Measurements from ENCODE around the gene TMEM52. TPM values are rescaled to one million over a fixed set of nuclear protein-coding genes. Genes with fewer than 3 reads are reported as not detected.

The TMEM52 gene
- total RNA-seq, 4 donors from 2014 or later: 1.4 to 6.3 (median 4.2) TPM; not detected in 1

GRCh38 chr1:1941868-1942752, 23.0 kb upstream of the TMEM52 start:
- DNase-seq (ENCODE audit: extremely low spot score): no peak
- intact Hi-C loops (cut with DNase I): no loop called here
- H3K36me3 ChIP-seq: no peaks in the 10 kb centered on the region
- H3K4me3 ChIP-seq: no peak overlapping the region
- no peaks in the 10 kb centered on the region for H3K9me3 ChIP-seq
- TF ChIP-seq POLR2A (IDR thresholded peaks at IDR 0.05; ENCODE audit: low read depth) (no peak), CTCF (IDR thresholded peaks at IDR 0.05) (no peak), POLR2AphosphoS5 (IDR thresholded peaks at IDR 0.05) (no peak), EP300 (IDR thresholded peaks at IDR 0.05) (no peak)
- H3K4me1 ChIP-seq: peaks cover 3 to 20% (median 17%) of the 10 kb centered on the region in 4 donors
- no peak overlapping the region for H3K27ac ChIP-seq (replicated peaks in 1 of 4)
- H3K27me3 ChIP-seq: peaks cover 0 to 73% (median 0%) of the 10 kb centered on the region in 4 donors
- 80% methylated on average over 23 of the region's 39 CpGs for WGBS

DNA sequence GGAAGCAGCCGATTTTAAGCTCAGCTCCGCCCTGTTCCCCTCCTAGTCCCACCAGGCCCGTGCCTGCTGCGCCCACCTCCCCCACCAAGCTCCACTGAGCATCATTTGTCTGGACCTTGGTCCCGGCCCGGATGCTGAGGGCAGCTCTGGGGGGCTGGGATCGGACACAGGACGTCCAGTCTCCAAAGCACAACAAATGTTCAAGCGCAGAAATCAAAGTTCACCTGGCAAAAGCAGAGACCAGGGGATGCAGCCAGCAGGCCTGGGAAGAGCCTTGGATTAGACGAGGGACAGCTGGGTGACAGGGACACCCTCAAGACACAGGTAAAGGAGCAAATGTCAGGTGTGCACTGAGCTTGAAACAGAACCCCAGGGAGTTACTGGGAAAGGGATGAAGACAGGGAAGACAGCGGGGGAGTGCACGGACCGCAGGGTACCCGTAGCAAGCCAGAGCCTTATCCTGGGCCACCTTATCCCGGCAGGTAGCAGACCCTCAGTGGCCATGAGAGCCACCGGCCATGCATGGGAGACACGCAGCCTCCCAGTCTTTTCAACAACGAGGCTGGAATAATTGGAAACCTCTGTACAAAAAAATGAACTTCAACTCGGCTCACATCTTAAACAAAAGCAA, 22.2 kb upstream of the TMEM52 start:
- intact Hi-C loops (cut with DNase I): no loop called here
- peaks cover 0 to 66% (median 0%) of the 10 kb centered on the region in 4 donors for H3K27me3 ChIP-seq
- H3K4me3 ChIP-seq: no peak overlapping the region
- DNase-seq (ENCODE audit: extremely low spot score): no peak
- no peak overlapping the region for H3K27ac ChIP-seq (replicated peaks in 1 of 4)
- no peaks in the 10 kb centered on the region for H3K9me3 ChIP-seq
- 60% methylated on average over 18 of the region's 19 CpGs for WGBS
- peaks cover 3 to 12% (median 10%) of the 10 kb centered on the region in 4 donors for H3K4me1 ChIP-seq
- TF ChIP-seq CTCF (IDR thresholded peaks at IDR 0.05) (no peak), POLR2AphosphoS5 (IDR thresholded peaks at IDR 0.05) (no peak), POLR2A (IDR thresholded peaks at IDR 0.05; ENCODE audit: low read depth) (no peak), EP300 (IDR thresholded peaks at IDR 0.05) (no peak)
- no peaks in the 10 kb centered on the region for H3K36me3 ChIP-seq

DNA sequence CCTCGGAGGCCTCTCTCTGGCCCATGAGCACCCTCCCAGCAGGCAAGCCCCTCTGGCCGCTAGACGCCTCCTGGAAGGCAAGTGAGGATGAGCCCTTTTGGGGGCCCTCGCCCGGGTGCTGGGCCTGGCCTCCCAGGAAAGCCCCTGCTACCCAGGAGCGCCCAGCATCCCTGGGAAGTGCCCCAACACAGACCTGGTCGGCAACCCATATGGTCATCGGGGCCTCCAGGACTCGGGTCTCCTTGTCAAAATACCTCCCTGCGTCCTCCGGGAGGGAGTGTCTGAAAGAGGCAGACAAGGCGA, 21.0 kb upstream of the TMEM52 start:
- Histone ChIP-seq H3K4me3 (no peak overlapping the region), H3K27me3 (peaks cover 0 to 56% (median 0%) of the 10 kb centered on the region in 4 donors), H3K9me3 (no peaks in the 10 kb centered on the region), H3K4me1 (peaks cover 3 to 12% (median 8%) of the 10 kb centered on the region in 4 donors), H3K27ac (replicated peaks in 1 of 4) (no peak overlapping the region), H3K36me3 (no peaks in the 10 kb centered on the region)
- DNase-seq (ENCODE audit: extremely low spot score): no peak
- intact Hi-C loops (cut with DNase I): no loop called here
- WGBS: 90% methylated on average over 4 of the region's 12 CpGs
- TF ChIP-seq EP300 (IDR thresholded peaks at IDR 0.05) (no peak), POLR2AphosphoS5 (IDR thresholded peaks at IDR 0.05) (no peak), POLR2A (IDR thresholded peaks at IDR 0.05; ENCODE audit: low read depth) (no peak), CTCF (IDR thresholded peaks at IDR 0.05) (no peak)

DNA sequence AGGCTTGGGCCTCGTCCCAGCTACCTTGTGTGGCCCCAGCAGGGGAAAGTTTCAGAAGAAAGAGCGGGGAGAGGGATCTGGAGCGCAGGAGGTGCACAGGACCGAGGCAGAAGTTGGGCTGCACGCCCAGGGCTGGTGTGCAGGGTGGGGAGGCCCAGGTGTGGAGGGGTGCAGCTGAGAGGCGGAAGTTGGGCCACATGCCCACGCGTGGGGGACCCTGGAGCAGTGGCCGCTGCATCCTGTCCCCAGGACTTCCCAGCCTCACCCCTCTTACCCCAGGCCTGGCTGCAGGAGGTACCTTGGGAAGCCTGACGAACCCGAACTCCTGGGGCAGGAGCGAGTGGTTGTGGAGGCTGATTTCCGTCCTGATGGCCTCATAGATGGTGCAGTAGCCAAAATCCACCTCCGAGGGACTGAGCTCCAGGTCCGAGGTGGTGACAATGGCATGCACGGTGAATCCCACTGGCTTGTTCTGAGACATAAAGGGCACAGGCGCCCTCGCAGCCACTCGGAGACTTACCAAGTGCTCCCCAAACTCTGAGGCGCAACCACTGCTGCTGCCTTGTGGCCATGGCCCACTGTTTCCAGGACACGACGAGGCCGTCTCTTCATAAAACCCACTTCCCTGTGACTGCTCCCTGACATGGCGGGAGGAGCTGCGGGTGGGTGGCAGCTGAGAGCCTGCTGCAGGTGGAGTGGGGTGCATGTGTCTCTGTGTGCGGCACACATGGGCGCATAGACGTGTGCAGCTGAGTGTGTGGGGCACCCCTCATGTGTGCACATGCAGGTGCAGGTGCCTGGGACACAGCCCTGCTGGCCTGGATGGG, 20.4 kb upstream of the TMEM52 start:
- 87% methylated on average over 25 of the region's 28 CpGs for WGBS
- no peak for DNase-seq (ENCODE audit: extremely low spot score)
- intact Hi-C loops (cut with DNase I): no loop called here
- Histone ChIP-seq H3K27ac (replicated peaks in 1 of 4) (no peak overlapping the region), H3K27me3 (peaks cover 0 to 51% (median 0%) of the 10 kb centered on the region in 4 donors), H3K4me1 (peaks cover 3 to 12% (median 8%) of the 10 kb centered on the region in 4 donors), H3K36me3 (no peaks in the 10 kb centered on the region), H3K9me3 (no peaks in the 10 kb centered on the region), H3K4me3 (no peak overlapping the region)
- TF ChIP-seq EP300 (IDR thresholded peaks at IDR 0.05) (no peak), POLR2A (IDR thresholded peaks at IDR 0.05; ENCODE audit: low read depth) (no peak), CTCF (IDR thresholded peaks at IDR 0.05) (no peak), POLR2AphosphoS5 (IDR thresholded peaks at IDR 0.05) (no peak)
